Aorta (tissue), 5 donors: Measurements from ENCODE around the gene PARD3. TPM values are rescaled to one million over a fixed set of nuclear protein-coding genes. Genes with fewer than 3 reads are reported as not detected.

ENCODE experiments used
- ATAC-seq: fragments of 200-7000 bp; cut with Tn5 transposase; one replicate; pipeline ENCODE4 v1.9.1; 2022; ENCODE audit warnings: moderate library complexity; ENCODE audit not compliant: low FRiP score
- DNase-seq, 2 donors: peaks; one replicate each; pipeline ENCODE4 v3.0.0-alpha.2; 2020
- H3K27ac ChIP-seq, 2 donors: one replicate each; pipeline ENCODE4 v1.5.1; 2013; ENCODE audit warnings: low read length in 2 of 2, mild to moderate bottlenecking in 2 of 2, moderate library complexity in 2 of 2, control low read depth in 1 of 2, inconsistent platforms in 1 of 2, low read depth in 1 of 2
- H3K27me3 ChIP-seq, 2 donors: one replicate each; pipeline ENCODE4 v1.6.1; 2013; ENCODE audit warnings: control low read depth in 1 of 2, low read length in 1 of 2, mild to moderate bottlenecking in 1 of 2, moderate library complexity in 1 of 2; ENCODE audit not compliant: insufficient read depth in 2 of 2, control insufficient read depth in 1 of 2
- H3K36me3 ChIP-seq, 2 donors: one replicate each; pipeline ENCODE4 v1.6.1; 2013; ENCODE audit warnings: control low read depth in 1 of 2, low read length in 1 of 2, mild to moderate bottlenecking in 1 of 2; ENCODE audit not compliant: insufficient read depth in 2 of 2, control insufficient read depth in 1 of 2
- H3K4me1 ChIP-seq, 2 donors: one replicate each; pipeline ENCODE4 v1.6.1; 2013; ENCODE audit warnings: low read length in 2 of 2, control low read depth in 1 of 2, mild to moderate bottlenecking in 1 of 2, moderate library complexity in 1 of 2; ENCODE audit not compliant: insufficient read depth in 2 of 2, control insufficient read depth in 1 of 2
- H3K4me3 ChIP-seq, 2 donors: one replicate each; pipeline ENCODE4 v1.5.1; 2013; ENCODE audit warnings: low read length in 2 of 2, control low read depth in 1 of 2, mild to moderate bottlenecking in 1 of 2
- H3K9me3 ChIP-seq: one replicate; pipeline ENCODE4 v1.6.1; 2013; ENCODE audit warnings: mild to moderate bottlenecking, low read length; ENCODE audit not compliant: control insufficient read depth
- WGBS, 2 donors: extraction: QIAGEN DNeasy Blood & Tissue Kit; methylation state at CpG; one replicate each; pipeline ENCODE4 v1.1.7; 2013; 5-methylcytosine and 5-hydroxymethylcytosine counted together
- intact Hi-C, 2 donors: fragments of 100-400 bp; cut with DNase I; formaldehyde crosslinking; loops; one replicate each; pipeline versions ENCODE4 v1.14.2 to v1.15.0; 2022
- polyA plus RNA-seq, 2 donors: library from polyadenylated mRNA; stranded (reverse); fragments of 200-250 nt; gene quantifications; one replicate each; pipeline ENCODE4 v1.2.3, GENCODE V29; 2013
- total RNA-seq, 2 donors: library from RNA; stranded (reverse); fragmentation: NEBNext Ultra II Directional; extraction: Animal tissue kit (Norgen Biotek cat#: 25700); gene quantifications; one replicate each; pipeline ENCODE4 v1.2.1, GENCODE V29; 2021
- donor health status: healthy with polysubstance abuse.
- donor health status: Bipolar disorder and iron deficiency.
- donor health status: DM: no; HTN: no; CAD: no.
- donor health status: DM: no; HTN: no; CAD: no.
- donor health status: DM: yes; HTN: yes; CAD: no.

PARD3 gene
- total and polyA plus RNA-seq, 4 donors: 6.4 to 33.0 (median 28.7) TPM

GRCh38 chr10:34213193-34213804 is 601.8 kb downstream of the PARD3 start:
- H3K27ac ChIP-seq: no peak overlapping the region
- no peaks in the 10 kb centered on the region for H3K36me3 ChIP-seq
- WGBS, 2 donors: 97 to 100% methylated on average over 6 of the region's 6 CpGs
- ATAC-seq: no peak
- intact Hi-C loops: no loop called here
- H3K4me1 ChIP-seq: no peaks in the 10 kb centered on the region
- no peak for DNase-seq
- H3K4me3 ChIP-seq: no peak overlapping the region
- no peaks in the 10 kb centered on the region for H3K27me3 ChIP-seq
- no peaks in the 10 kb centered on the region for H3K9me3 ChIP-seq

- no peak for DNase-seq
- intact Hi-C loops: no loop called here
- Histone ChIP-seq H3K27me3 (no peaks in the 10 kb centered on the region), H3K4me3 (no peak overlapping the region), H3K36me3 (no peaks in the 10 kb centered on the region), H3K9me3 (no peaks in the 10 kb centered on the region), H3K4me1 (no peaks in the 10 kb centered on the region), H3K27ac (no peak overlapping the region)
- WGBS, 2 donors: 88 to 92% methylated on average over 3 of the region's 3 CpGs
- no peak for ATAC-seq
These were observed 607.8 kb downstream of the PARD3 start for GRCh38 chr10:34207343-34207742.

DNA sequence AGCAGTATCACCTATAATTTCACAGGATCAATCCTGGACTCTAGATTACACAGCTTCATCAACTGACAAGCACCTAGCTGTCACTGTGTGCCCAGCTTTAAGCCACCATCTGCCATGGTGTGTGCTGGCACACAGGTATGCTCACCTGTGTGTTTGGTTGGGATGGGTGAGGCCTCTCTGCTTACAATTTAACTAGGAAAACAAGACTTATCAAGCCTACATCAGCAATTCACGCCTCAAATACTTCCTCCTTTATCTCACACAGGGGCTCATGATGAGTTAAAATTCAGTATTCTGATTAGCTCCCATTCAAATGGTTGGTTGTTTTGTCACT is 608.2 kb downstream of the PARD3 start:
- 95 to 97% methylated on average over 1 of the region's 1 CpG for WGBS, 2 donors
- H3K27ac ChIP-seq: no peak overlapping the region
- ATAC-seq: no peak
- no peaks in the 10 kb centered on the region for H3K9me3 ChIP-seq
- H3K36me3 ChIP-seq: no peaks in the 10 kb centered on the region
- intact Hi-C loops: no loop called here
- no peaks in the 10 kb centered on the region for H3K4me1 ChIP-seq
- H3K27me3 ChIP-seq: no peaks in the 10 kb centered on the region
- H3K4me3 ChIP-seq: no peak overlapping the region
- DNase-seq: no peak

DNA sequence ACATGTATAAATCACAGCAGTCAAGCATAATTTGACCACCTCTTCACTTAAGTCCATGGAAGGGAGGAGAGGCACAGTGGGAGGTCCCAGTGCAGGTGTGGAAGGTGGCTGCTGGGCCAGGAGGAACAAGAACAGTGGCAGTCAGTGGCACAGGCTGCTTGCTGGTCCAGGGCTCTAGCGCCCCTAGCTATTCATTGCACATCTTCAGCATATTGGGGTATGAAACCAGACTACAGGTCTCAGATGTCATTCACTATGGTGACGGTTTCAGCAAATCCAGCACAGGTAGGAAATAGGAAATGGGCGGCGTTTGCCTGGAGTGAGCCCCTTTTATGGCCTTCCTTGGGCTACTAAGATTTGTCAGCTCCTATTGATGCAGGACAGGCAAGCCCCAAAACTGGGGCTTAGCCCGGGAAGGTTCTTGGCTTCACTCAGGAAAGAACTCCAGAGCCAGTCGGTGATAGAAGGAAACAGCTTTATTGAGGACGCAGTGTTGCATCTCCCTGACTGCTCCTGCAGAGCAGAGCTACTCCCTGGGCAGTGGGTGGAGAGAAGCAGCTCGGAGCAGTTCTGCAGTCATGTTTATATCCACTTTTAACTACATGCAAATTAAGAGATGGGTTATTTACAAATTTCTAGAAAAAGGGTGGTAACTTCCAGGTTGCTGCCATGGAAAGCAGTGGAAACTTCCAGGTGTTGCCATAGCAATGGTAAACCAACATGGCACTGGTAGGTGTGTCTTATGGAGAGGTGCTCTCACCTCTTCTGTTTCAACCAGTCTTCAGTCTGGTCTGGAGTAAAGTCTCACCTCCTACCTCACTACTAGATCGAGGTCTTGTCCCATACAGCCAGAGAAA is 608.8 kb downstream of the PARD3 start:
- intact Hi-C loops: no loop called here
- no peaks in the 10 kb centered on the region for H3K4me1 ChIP-seq
- no peaks in the 10 kb centered on the region for H3K27me3 ChIP-seq
- H3K36me3 ChIP-seq: no peaks in the 10 kb centered on the region
- H3K9me3 ChIP-seq: no peaks in the 10 kb centered on the region
- WGBS, 2 donors: 97 to 98% methylated on average over 9 of the region's 9 CpGs
- no peak for ATAC-seq
- no peak overlapping the region for H3K27ac ChIP-seq
- DNase-seq: no peak
- H3K4me3 ChIP-seq: no peak overlapping the region

DNA sequence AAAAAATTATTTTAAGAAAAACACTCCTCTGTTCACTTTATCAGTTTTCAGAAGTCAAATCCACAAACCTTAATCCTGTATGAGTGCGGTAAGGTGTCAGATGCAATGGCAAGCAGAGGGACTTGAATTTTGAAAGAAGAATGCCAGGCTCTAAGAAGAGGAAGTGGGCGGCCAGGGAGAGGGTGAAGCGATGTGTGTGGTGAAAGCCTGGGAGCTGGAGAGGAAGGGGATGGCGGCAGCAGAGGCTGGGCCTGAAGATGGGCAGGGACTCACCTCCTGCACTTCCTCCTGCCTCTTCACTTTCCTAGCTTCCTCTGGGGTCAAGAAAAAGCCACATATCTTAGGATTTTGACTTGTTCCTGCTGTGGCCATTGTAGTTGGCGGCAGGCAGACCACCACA is 609.6 kb downstream of the PARD3 start:
- Histone ChIP-seq H3K36me3 (no peaks in the 10 kb centered on the region), H3K27me3 (no peaks in the 10 kb centered on the region)

DNA sequence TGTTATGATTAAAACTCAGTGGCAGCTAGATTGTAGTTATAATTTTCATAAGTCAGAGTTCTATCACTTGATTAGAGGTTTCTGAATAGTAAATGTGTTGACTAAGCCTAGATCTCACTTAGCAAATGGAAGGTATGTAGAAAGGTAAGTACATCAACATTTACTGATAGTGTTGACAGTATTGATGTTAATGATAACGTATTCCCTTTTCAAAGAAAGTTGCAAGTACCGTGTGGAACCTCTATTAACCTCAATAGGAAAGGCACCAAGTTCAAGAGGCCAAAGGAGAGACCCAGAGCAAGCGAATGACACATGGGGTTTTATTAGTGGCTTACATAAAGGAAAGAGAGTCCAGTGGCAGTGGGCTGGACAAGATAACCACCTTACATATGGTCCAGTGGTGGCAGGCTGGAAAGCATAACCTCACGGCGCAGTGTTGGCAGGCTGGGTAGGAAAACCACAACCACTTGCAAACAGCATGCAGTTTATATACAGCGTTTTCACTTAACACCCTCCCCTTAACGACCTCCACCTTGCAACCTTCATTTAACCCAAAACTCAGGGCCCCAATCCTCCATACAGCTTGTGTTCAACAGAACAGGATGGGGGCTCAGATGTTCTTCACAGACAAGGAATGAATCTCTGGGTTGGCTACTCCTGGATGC is 611.0 kb downstream of the PARD3 start:
- Histone ChIP-seq H3K4me1 (no peaks in the 10 kb centered on the region), H3K9me3 (no peaks in the 10 kb centered on the region), H3K4me3 (no peak overlapping the region), H3K27me3 (no peaks in the 10 kb centered on the region), H3K36me3 (no peaks in the 10 kb centered on the region), H3K27ac (no peak overlapping the region)
- intact Hi-C loops: no loop called here
- no peak for ATAC-seq
- 93% methylated on average over 7 of the region's 7 CpGs for WGBS, 2 donors
- DNase-seq: no peak

More for the DNA sequence above, 609.6 kb downstream of the PARD3 start:
- no peaks in the 10 kb centered on the region for H3K9me3 ChIP-seq
- H3K4me3 ChIP-seq: no peak overlapping the region
- DNase-seq (peak in 1 of 2 donors; percentile 54), ATAC-seq (no peak)
- H3K27ac ChIP-seq: no peak overlapping the region
- intact Hi-C loops: no loop called here
- 84 to 96% methylated on average over 5 of the region's 5 CpGs for WGBS, 2 donors
- no peaks in the 10 kb centered on the region for H3K4me1 ChIP-seq

- H3K4me1 ChIP-seq: no peaks in the 10 kb centered on the region
- H3K4me3 ChIP-seq: no peak overlapping the region
- intact Hi-C loops: no loop called here
- H3K27ac ChIP-seq: no peak overlapping the region
- DNase-seq: no peak
- 56 to 72% methylated on average over 4 of the region's 4 CpGs for WGBS, 2 donors
- H3K27me3 ChIP-seq: no peaks in the 10 kb centered on the region
- H3K36me3 ChIP-seq: no peaks in the 10 kb centered on the region
- ATAC-seq: no peak
- H3K9me3 ChIP-seq: no peaks in the 10 kb centered on the region
These were observed 614.7 kb downstream of the PARD3 start for GRCh38 chr10:34200355-34200901.

GRCh38 chr10:34198953-34199352 is 616.1 kb downstream of the PARD3 start:
- 95 to 96% methylated on average over 2 of the region's 2 CpGs for WGBS, 2 donors
- H3K4me1 ChIP-seq: no peaks in the 10 kb centered on the region
- no peaks in the 10 kb centered on the region for H3K9me3 ChIP-seq
- ATAC-seq (no peak), DNase-seq (no peak)
- no peak overlapping the region for H3K27ac ChIP-seq
- no peaks in the 10 kb centered on the region for H3K36me3 ChIP-seq
- no peak overlapping the region for H3K4me3 ChIP-seq
- H3K27me3 ChIP-seq: no peaks in the 10 kb centered on the region
- intact Hi-C loops: no loop called here
